Measurements from ENCODE around the gene FRY.

GRCh38 chr13:32165796-32166195 is 134.2 kb downstream of the FRY start:
- TF ChIP-seq POLR2AphosphoS5 (IDR thresholded peaks at IDR 0.05; ENCODE audit: low read depth, low read length) (no peak), SIN3A (IDR thresholded peaks at IDR 0.05; ENCODE audit: borderline replicate concordance, insufficient read depth, low read length) (no peak), TAF1 (IDR thresholded peaks at IDR 0.05; ENCODE audit: borderline replicate concordance, insufficient read depth, low read length) (no peak), REST (IDR thresholded peaks at IDR 0.05; ENCODE audit: insufficient read depth in 1 of 2, low read depth in 2 of 2, low read length in 2 of 2) (no peak)
